Endothelial cell of umbilical vein (primary cell): ENCODE data around the gene NR2C1. TPM values are rescaled to one million over a fixed set of nuclear protein-coding genes. Genes with fewer than 3 reads are reported as not detected.

ENCODE experiments used
- BruUV-seq: library from RNA; stranded (reverse); fragments of 400-500 nt; replicated peaks from 2 replicates; lab custom pipeline; 2021; lab: Mats Ljungman, UMichigan
- CTCF ChIA-PET: fragments of 300-600, 350-600 bp; sonication (Branson Sonifier 250); formaldehyde crosslinking; loops from one replicate; lab custom pipeline; 2021; ENCODE audit warnings: antibody characterized with exemption, inconsistent platforms; lab: Charles Lee
- POLR2A ChIA-PET: fragments of 300-600, 350-600 bp; sonication (Branson Sonifier 250); formaldehyde crosslinking; loops from one replicate; lab custom pipeline; 2021; ENCODE audit warnings: antibody characterized with exemption, inconsistent platforms; lab: Charles Lee
- DNase-seq: peaks from one replicate; pipeline ENCODE4 v3.0.0-alpha.2; 2011; ENCODE audit warnings: low read depth, low spot score
- FAIRE-seq: peaks from 2 replicates; lab custom pipeline; 2011; peaks lifted over from hg19 to GRCh38; lab: Jason Lieb, UNC
- H2AFZ ChIP-seq: 2 replicates; pipeline ENCODE4 v1.6.0; 2012; ENCODE audit warnings: low read depth, low read length, control low read depth, inconsistent platforms
- H3K27ac ChIP-seq: 2 replicates; pipeline ENCODE4 v1.5.1; 2011; ENCODE audit warnings: low read depth, mild to moderate bottlenecking, control low read depth, low read length, moderate library complexity; ENCODE audit not compliant: insufficient read depth
- H3K27me3 ChIP-seq, 2 experiments: 2 replicates each; pipeline versions ENCODE4 v1.6.0 to v1.6.1; 2011; ENCODE audit warnings: low read length in 2 of 2, mixed read lengths in 1 of 2; ENCODE audit not compliant: control insufficient read depth in 2 of 2, insufficient read depth in 2 of 2
- H3K36me3 ChIP-seq, 2 experiments: 2 replicates in 1 of 2; 3 replicates in 1 of 2; pipeline ENCODE4 v1.5.1; 2011; ENCODE audit warnings: low read length in 2 of 2, mild to moderate bottlenecking in 1 of 2, moderate library complexity in 1 of 2; ENCODE audit not compliant: control insufficient read depth in 2 of 2, insufficient read depth in 2 of 2; ENCODE audit errors: extremely low read depth in 1 of 2
- H3K4me1 ChIP-seq: 3 replicates; pipeline ENCODE4 v1.5.1; 2011; ENCODE audit warnings: mild to moderate bottlenecking, low read length; ENCODE audit not compliant: control insufficient read depth, insufficient read depth; ENCODE audit errors: extremely low read depth
- H3K4me2 ChIP-seq: 2 replicates; pipeline ENCODE4 v1.6.1; 2011; ENCODE audit warnings: low read length, control low read depth, mixed read lengths; ENCODE audit not compliant: insufficient read depth
- H3K4me3 ChIP-seq, 3 experiments: fragments of 200-600 bp in 1 of 3; sonication (generic), shearing (Covaris generic) in 1 of 3; replicated peaks in 1 of 3; 2 replicates each; pipeline ENCODE4 v1.5.1; 2011 to 2016; ENCODE audit warnings: control low read depth in 3 of 3, low read length in 3 of 3, mild to moderate bottlenecking in 2 of 3, inconsistent platforms in 1 of 3, low read depth in 1 of 3, moderate library complexity in 1 of 3; ENCODE audit not compliant: insufficient read depth in 1 of 3
- H3K79me2 ChIP-seq: 2 replicates; pipeline ENCODE4 v1.6.0; 2012; ENCODE audit warnings: low read length, inconsistent platforms; ENCODE audit not compliant: control insufficient read depth, insufficient read depth
- H3K9ac ChIP-seq: replicated peaks from 2 replicates; pipeline ENCODE3; 2011; ENCODE audit warnings: low read length, control low read depth; ENCODE audit not compliant: insufficient read depth; ENCODE audit errors: extremely low read depth
- H3K9me1 ChIP-seq: replicated peaks from 3 replicates; pipeline ENCODE4 v1.6.0; 2011; ENCODE audit warnings: mild to moderate bottlenecking, low read length; ENCODE audit not compliant: control insufficient read depth, insufficient read depth; ENCODE audit errors: extremely low read depth
- H3K9me3 ChIP-seq: replicated peaks from 2 replicates; pipeline ENCODE4 v1.5.1; 2012; ENCODE audit warnings: low read length, inconsistent platforms; ENCODE audit not compliant: control insufficient read depth, insufficient read depth
- H4K20me1 ChIP-seq: replicated peaks from 2 replicates; pipeline ENCODE3; 2011; ENCODE audit warnings: mild to moderate bottlenecking, low read length; ENCODE audit not compliant: control insufficient read depth, insufficient read depth; ENCODE audit errors: extremely low read depth
- GATA2 ChIP-seq: IDR thresholded peaks from 2 replicates; pipeline ENCODE4 v1.7.0; 2011; ENCODE audit warnings: low read depth, mild to moderate bottlenecking, moderate library complexity, mixed read lengths, low read length; ENCODE audit not compliant: insufficient read length, insufficient read depth
- JUN ChIP-seq: IDR thresholded peaks from 2 replicates; pipeline ENCODE4 v1.6.1; 2011; ENCODE audit warnings: borderline replicate concordance, low read depth; ENCODE audit not compliant: insufficient read length, insufficient read depth
- MYC ChIP-seq: IDR thresholded peaks from one replicate; pipeline ENCODE4 v1.6.1; 2011; ENCODE audit warnings: mild to moderate bottlenecking, low read depth, low read length
- POLR2A ChIP-seq: IDR thresholded peaks from 2 replicates; pipeline ENCODE4 v1.6.1; 2012; ENCODE audit warnings: low read depth, mild to moderate bottlenecking, control low read depth, low read length
- dilution Hi-C: fragments of 300-500 bp; cut with MboI; formaldehyde crosslinking; loops from one replicate; pipeline ENCODE4 v1.15.0; 2019; ENCODE audit warnings: low sequenced_read_pairs; ENCODE audit not compliant: extremely low pct_ligation_motif_present
- intact Hi-C: fragments of 100-400 bp; cut with micrococcal nuclease; formaldehyde crosslinking; loops from one replicate; pipeline ENCODE4 v1.10.0; 2022
- polyA plus RNA-seq, 4 experiments: library from polyadenylated mRNA; depleted of rRNA in 3 of 4; stranded (reverse) in 3 of 4; unstranded in 1 of 4; fragments of >200 nt; gene quantifications; 2 replicates each; pipeline versions ENCODE4 v1.2.1 to v1.2.3, GENCODE V29; 2011 to 2012; ENCODE audit warnings: missing spikeins in 1 of 4
- total RNA-seq: library from RNA; stranded (reverse); gene quantifications from 2 replicates; pipeline ENCODE4 v1.2.3, GENCODE V29; 2021
- TF ChIP-seq, protein P1 (sequence below): IDR thresholded peaks from 2 replicates; pipeline ENCODE4 v1.6.1; 2011; ENCODE audit not compliant: insufficient read depth, insufficient read length

The NR2C1 gene
- total and polyA plus RNA-seq, 2 donors (not counting 3 experiments of a cell fraction or from before 2014, with no cell fraction given), result 21.0 to 37.7 TPM

GRCh38 chr12:95104919-95105452 is 31.6 kb upstream of the NR2C1 start:
- peaks cover 5 to 9% of the 10 kb centered on the region in 2 experiments for H3K36me3 ChIP-seq
- peaks cover 15% of the 10 kb centered on the region for H3K4me1 ChIP-seq
- no peak overlapping the region for H3K27ac ChIP-seq
- no peak overlapping the region for H3K4me3 ChIP-seq
- H3K4me2 ChIP-seq, result no peak overlapping the region
- dilution Hi-C loops, result loop anchor here (25.0 kb wide), 1 partner anchor 107 kb away; the partner anchor contains the start of genes FGD6 and VEZT
- H2AFZ ChIP-seq, result no peak overlapping the region
- FAIRE-seq (no peak), DNase-seq (no peak)
- H3K9ac ChIP-seq, result no peak overlapping the region
- BruUV-seq, result no TSS peak
- no peaks in the 10 kb centered on the region for H4K20me1 ChIP-seq
- H3K9me3 ChIP-seq, result no peaks in the 10 kb centered on the region
- CTCF ChIA-PET, result interaction anchor here (0.8 to 2.6 kb wide), 2 partner anchors 21 to 31 kb away, joined by 4 to 5 read pairs; partner anchors contain the start of gene NR2C1
- intact Hi-C loops, result loop anchor here (5.0 kb wide), 1 partner anchor 367 kb away; the partner anchor contains the start of gene METAP2
- H3K27me3 ChIP-seq, result no peaks in the 10 kb centered on the region
- no peaks in the 10 kb centered on the region for H3K9me1 ChIP-seq
- H3K79me2 ChIP-seq, result no peaks in the 10 kb centered on the region
- POLR2A ChIA-PET, result interaction anchor here (0.7 kb wide), 1 partner anchor 51 kb away, joined by 4 read pairs; no protein-coding TSS in a partner anchor
- TF ChIP-seq JUN (no peak), MYC (no peak), POLR2A (no peak), GATA2 (no peak)
- TF ChIP-seq, protein P1, sequence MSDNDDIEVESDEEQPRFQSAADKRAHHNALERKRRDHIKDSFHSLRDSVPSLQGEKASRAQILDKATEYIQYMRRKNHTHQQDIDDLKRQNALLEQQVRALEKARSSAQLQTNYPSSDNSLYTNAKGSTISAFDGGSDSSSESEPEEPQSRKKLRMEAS, result no peak
